ENCODE measurements around the gene MSL3. TPM values are rescaled to one million over a fixed set of nuclear protein-coding genes. Genes with fewer than 3 reads are reported as not detected.

MSL3 gene
- total and polyA plus RNA-seq, 2 of the 8 experiments (the other 6 are each of a cell fraction or from before 2014, with no cell fraction given): 10.6 to 12.3 TPM

- H2BK15ac ChIP-seq (ENCODE audit: low read length): no peak overlapping the region
- H3K4ac ChIP-seq (replicated peaks; ENCODE audit: insufficient read length, low read depth, low read length): no peak overlapping the region
- no peak overlapping the region for H2BK5ac ChIP-seq (ENCODE audit: low read depth, low read length)
- H2AK5ac ChIP-seq (ENCODE audit: low read depth, low read length): no peak overlapping the region
- H3K23ac ChIP-seq (ENCODE audit: insufficient read length): no peak overlapping the region
- H3K18ac ChIP-seq (ENCODE audit: extremely low read depth, low read length): no peak overlapping the region
- 0 out of 7 replicates have a peak, but pooled peaks cover 0 to 2% (median 0%) of the 10 kb centered on the region in 4 experiments for H3K27me3 ChIP-seq (replicated peaks in 1 of 4; ENCODE audit: control insufficient read depth in 3 of 4, extremely low read depth in 1 of 4, insufficient read depth in 3 of 4, low read length in 3 of 4)
- ChIA-PET POLR2A (ENCODE audit: partially characterized antibody) (no interaction called here), CTCF (ENCODE audit: partially characterized antibody) (interaction anchor here (0.9 kb wide), 1 partner anchor 89 kb away, joined by 4 read pairs; no protein-coding TSS in a partner anchor)
- no peak overlapping the region for H2AFZ ChIP-seq (ENCODE audit: low read length)
- H3K79me2 ChIP-seq (ENCODE audit: control insufficient read depth in 1 of 2, insufficient read depth in 2 of 2, low read length in 2 of 2): no peaks in the 10 kb centered on the region; a peak in 1 of 4 replicates
- H2BK12ac ChIP-seq (ENCODE audit: low read depth, low read length): no peak overlapping the region
- no peaks in the 10 kb centered on the region for H3K9me3 ChIP-seq (ENCODE audit: insufficient read depth in 2 of 2, low read depth in 1 of 2, low read length in 1 of 2)
- H3K9ac ChIP-seq (replicated peaks in 1 of 4; ENCODE audit: extremely low read depth in 1 of 4, low read depth in 3 of 4, low read length in 3 of 4): no peak overlapping the region
- H4K20me1 ChIP-seq (replicated peaks in 1 of 2; ENCODE audit: control insufficient read depth in 1 of 2, insufficient read depth in 2 of 2, low read length in 2 of 2): no peaks in the 10 kb centered on the region
- H3K36me3 ChIP-seq (ENCODE audit: control insufficient read depth in 2 of 4, insufficient read depth in 4 of 4, low read length in 3 of 4): no peaks in the 10 kb centered on the region
- TF ChIP-seq SIN3A (conservative IDR thresholded peaks at IDR 0.05 in 1 of 2, IDR thresholded peaks at IDR 0.05 in 1 of 2; ENCODE audit: low read depth in 1 of 2, low read length in 2 of 2) (no peak), NANOG (IDR thresholded peaks at IDR 0.05; ENCODE audit: insufficient read depth, low read depth, low read length, poor library complexity, severe bottlenecking) (no peak), CEBPB (IDR thresholded peaks at IDR 0.05; ENCODE audit: low read depth, low read length) (no peak), RXRA (IDR thresholded peaks at IDR 0.05; ENCODE audit: insufficient read depth, low read depth, low read length) (no peak), SRF (IDR thresholded peaks at IDR 0.05; ENCODE audit: low read depth, low read length) (no peak), SP4 (IDR thresholded peaks at IDR 0.05; ENCODE audit: low read length) (no peak), BRCA1 (IDR thresholded peaks at IDR 0.05; ENCODE audit: low read depth, low read length) (no peak), POU5F1 (IDR thresholded peaks at IDR 0.05; ENCODE audit: low read depth, low read length) (no peak), BCL11A (IDR thresholded peaks at IDR 0.05; ENCODE audit: low read depth in 2 of 2, low read length in 2 of 2) (no peak), GTF2F1 (IDR thresholded peaks at IDR 0.05; ENCODE audit: borderline replicate concordance, low read depth, low read length) (no peak), JUND (IDR thresholded peaks at IDR 0.05; ENCODE audit: low read length) (no peak)
- no peaks in the 10 kb centered on the region for H3K79me1 ChIP-seq (ENCODE audit: low read depth, low read length)
- peaks cover 8% of the 10 kb centered on the region; the same call in 1 of the 2 replicates for H3K23me2 ChIP-seq (ENCODE audit: low read depth, low read length)
- WGBS, 2 experiments (ENCODE audit: extremely low coverage in 1 of 2, insufficient coverage in 1 of 2, insufficient read length in 1 of 2, insufficient replicate concordance in 2 of 2, low coverage in 1 of 2, low lambda C conversion rate in 2 of 2, missing lambda C conversion rate in 1 of 2): 71% methylated on average over 2 of the region's 2 CpGs; no CpG with 5 or more reads in 1 of the 2 experiments
- no peak overlapping the region for H4K5ac ChIP-seq (ENCODE audit: insufficient read length, low read depth, low read length)
- no peak overlapping the region for H3K4me2 ChIP-seq (ENCODE audit: insufficient read depth in 1 of 2, low read depth in 2 of 2, low read length in 2 of 2)
- no peak overlapping the region for H4K91ac ChIP-seq (replicated peaks; ENCODE audit: insufficient read length, low read length)
- H3K4me3 ChIP-seq (ENCODE audit: extremely low read depth in 1 of 4, insufficient read depth in 2 of 4, low read depth in 3 of 4, low read length in 4 of 4): no peak overlapping the region
- no peak overlapping the region for H3K27ac ChIP-seq (ENCODE audit: low read depth, low read length)
- H2BK20ac ChIP-seq (ENCODE audit: low read length): no peak overlapping the region
- H4K8ac ChIP-seq (ENCODE audit: extremely low read depth, insufficient read depth, low read length): no peak overlapping the region
- FAIRE-seq: no peak
- no peak overlapping the region for H3K56ac ChIP-seq (replicated peaks; ENCODE audit: insufficient read length, low read depth, low read length)
- no peak for DNase-seq (ENCODE audit: low read depth in 1 of 2, low spot score in 2 of 2)
- no peak overlapping the region for H2BK120ac ChIP-seq (replicated peaks; ENCODE audit: low read depth, low read length)
- no peak overlapping the region for H3K14ac ChIP-seq (ENCODE audit: insufficient read length)
- peaks cover 0 to 3% (median 0%) of the 10 kb centered on the region in 4 experiments; a peak in 2 of 7 replicates for H3K4me1 ChIP-seq (replicated peaks in 1 of 4; ENCODE audit: control insufficient read depth in 3 of 4, insufficient read depth in 4 of 4, low read length in 3 of 4)
Measured at GRCh38 chrX:11755724-11756123, 2.3 kb upstream of the MSL3 start.

Data from H1 (cell line).